ENCODE data around the gene AMBP.

AMBP gene

GRCh38 chr9:114029311-114030170 lies 48.6 kb downstream of the AMBP start:
- DNase-seq: no peak

DNA sequence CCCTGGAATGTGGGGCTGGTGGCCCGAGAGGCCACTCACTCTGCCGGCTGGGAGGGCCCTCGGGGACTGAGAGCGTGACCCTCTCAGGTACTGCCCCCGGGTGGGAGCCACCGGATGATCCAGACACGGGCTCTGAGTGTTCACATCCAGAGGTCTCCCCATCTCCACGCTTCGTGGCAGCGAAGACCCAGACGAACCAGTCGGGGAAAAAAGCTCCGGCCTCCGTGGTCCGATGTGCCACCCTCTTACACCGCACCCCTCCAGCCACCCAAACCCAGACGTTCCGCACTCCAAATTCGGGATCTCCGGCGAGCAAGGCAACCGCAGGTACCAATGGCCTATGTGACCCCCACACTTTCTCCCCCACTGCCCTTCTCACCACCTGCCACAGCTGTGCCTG lies 49.5 kb downstream of the AMBP start:
- no peak for DNase-seq

DNA sequence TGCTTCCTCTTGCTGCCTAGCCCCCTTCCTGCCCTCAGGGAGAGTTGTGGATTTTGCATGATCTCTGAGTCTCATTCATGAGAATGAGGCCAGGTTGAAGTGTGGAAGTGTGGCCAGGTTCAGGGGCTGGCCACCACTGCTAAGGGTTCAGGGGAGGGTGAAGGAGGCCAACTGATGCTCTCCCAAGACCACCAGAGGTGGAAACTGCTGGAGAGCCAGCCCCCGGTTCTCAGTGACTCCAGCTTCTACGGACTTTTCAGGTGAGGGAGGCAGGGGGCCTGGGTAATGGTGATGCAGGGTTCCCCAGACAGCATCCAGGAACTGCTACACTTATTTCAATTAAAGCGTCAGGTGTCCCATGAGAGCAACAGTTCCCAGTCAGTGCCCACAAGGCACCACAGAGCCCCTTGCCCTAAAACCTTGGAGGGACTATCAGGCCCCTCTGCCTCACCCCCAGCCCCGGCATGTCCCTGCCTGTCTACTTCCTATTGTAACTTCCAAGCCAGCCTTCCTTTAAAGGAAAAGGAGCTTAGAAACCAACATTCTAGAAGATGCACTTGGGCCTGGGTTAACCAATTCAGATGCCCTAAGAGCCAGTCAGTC lies 50.1 kb downstream of the AMBP start:
- DNase-seq: no peak

DNA sequence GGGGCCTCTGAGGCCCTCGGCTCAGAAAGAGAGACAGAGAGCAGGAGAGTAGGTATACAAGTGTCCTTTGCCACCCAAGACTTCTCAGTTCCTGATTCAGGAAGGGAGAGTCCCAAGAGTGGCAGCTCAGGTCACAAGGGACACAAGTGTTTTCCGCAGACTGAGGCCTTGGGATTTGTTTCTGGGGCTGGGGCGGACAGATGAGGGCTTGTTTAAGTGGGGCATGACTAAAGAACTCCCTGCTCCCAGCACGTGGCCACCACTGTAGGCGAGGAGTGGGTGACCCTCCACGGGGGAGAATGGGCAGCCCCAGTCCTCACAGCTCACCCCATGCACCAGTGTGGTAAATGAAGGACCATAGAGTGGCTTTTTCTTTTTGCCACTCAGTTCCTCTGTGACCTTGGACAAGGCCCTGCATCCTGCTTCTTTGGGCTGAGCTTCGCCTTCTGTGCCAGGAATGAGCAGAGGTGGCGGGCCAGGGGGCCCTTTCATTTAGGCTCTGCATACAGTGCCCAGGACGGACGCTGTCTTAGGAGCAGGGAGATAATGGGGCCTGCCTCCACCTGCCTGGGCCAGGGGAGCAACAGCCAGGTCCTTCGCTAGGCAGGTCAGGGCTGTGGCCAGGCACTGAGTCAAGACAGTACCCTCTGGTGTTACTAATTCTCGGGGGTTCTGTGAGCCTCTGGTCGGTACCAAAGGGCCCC lies 50.8 kb downstream of the AMBP start:
- DNase-seq: no peak

GRCh38 chr9:114026335-114026734 lies 51.8 kb downstream of the AMBP start:
- no peak for DNase-seq

- DNase-seq: no peak
Observed at GRCh38 chr9:114025760-114026159, 52.3 kb downstream of the AMBP start.

GRCh38 chr9:114025196-114025753 lies 52.8 kb downstream of the AMBP start:
- no peak for DNase-seq

- DNase-seq: no peak
Observed at GRCh38 chr9:114023961-114024360, 54.1 kb downstream of the AMBP start.

GRCh38 chr9:114021578-114021977 lies 56.5 kb downstream of the AMBP start:
- no peak for DNase-seq

- DNase-seq: no peak
Observed at GRCh38 chr9:114017741-114018715, 60.1 kb downstream of the AMBP start.

- DNase-seq: no peak
Observed at GRCh38 chr9:114016629-114017423, 61.3 kb downstream of the AMBP start.

GRCh38 chr9:114016101-114016500 lies 62.0 kb downstream of the AMBP start:
- no peak for DNase-seq

GRCh38 chr9:114015607-114016006 lies 62.5 kb downstream of the AMBP start:
- DNase-seq: no peak

- no peak for DNase-seq
Observed at GRCh38 chr9:114014044-114014443, 64.1 kb downstream of the AMBP start.

DNA sequence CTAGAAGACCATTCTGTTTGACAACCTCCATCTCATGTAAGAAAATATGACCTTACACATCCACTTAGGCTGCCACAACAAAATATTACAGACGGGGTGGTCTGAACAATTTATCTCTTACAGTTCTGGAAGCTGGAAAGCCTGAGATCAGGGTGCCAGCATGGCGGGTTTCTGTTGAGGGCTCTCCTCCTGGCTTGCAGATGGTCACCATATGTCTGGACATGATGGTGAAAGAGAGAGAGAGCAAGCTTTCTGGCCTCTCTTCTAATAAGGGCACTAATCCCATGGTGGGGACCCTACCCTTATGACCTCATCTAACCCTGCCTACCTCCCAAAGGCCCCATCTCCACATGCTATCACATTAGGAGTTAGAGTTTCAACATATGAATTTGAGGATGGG lies 66.0 kb downstream of the AMBP start:
- no peak for DNase-seq

GRCh38 chr9:114011313-114011712 lies 66.8 kb downstream of the AMBP start:
- DNase-seq: no peak
